Prostate gland (tissue), 2 donors: ENCODE measurements around the gene FBXO41.

Experiments used
- CTCF ChIP-seq, 4 experiments: fragments of 200-600 bp in 2 of 4; fragments of 450-650 bp in 2 of 4; sonication (generic) in 2 of 4; IDR thresholded peaks; 1 replicate in 3 of 4; 2 replicates in 1 of 4; pipeline ENCODE4 v1.5.1; 2016 to 2019; ENCODE audit warnings: antibody characterized with exemption in 4 of 4, mild to moderate bottlenecking in 2 of 4, moderate library complexity in 2 of 4
- POLR2A ChIP-seq: fragments of 450-650 bp; IDR thresholded peaks from one replicate; pipeline ENCODE4 v1.6.1; 2016; ENCODE audit warnings: antibody characterized with exemption, mild to moderate bottlenecking

GRCh38 chr2:73217160-73217559 lies 67.1 kb downstream of the FBXO41 start:
- TF ChIP-seq POLR2A (no peak), CTCF (IDR thresholded peaks at IDR 0.05) (no peak)
